Measurements from ENCODE around the gene ARRB1.

DNA sequence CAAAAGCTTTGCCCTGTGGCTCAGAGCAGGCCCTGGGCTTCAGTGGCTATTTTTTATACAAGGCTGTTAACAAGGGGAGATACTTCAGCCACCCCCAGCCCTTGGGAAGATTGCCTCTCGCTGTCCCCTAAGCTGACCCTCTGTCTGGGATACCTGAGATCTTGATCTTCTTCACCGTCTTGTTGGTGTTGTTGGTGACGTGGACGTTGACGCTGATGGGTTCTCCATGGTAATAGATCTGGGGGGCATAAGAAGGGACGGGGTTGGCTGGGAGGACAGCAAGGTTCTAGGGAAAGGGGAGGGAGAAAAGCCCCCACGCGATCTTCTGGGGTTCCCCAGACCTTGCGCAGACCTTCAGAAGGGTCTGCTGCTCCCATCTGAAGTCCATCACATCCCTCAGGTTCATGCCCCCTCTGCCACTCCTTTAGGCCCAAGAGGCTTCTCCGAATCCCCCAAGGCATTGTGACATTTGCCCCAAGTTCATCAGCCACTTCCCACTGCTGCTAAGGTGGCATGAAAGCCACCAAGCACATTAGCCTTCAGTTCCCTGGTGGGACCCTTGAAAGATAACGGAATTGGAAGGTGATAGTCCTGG, 74.2 kb downstream of the ARRB1 start:
- TF ChIP-seq CTCF (IDR thresholded peaks at IDR 0.05; ENCODE audit: low read depth, low read length) (no peak), EZH2phosphoT487 (IDR thresholded peaks at IDR 0.05; ENCODE audit: low read depth) (no peak)

Data from OCI-LY3 (cell line).